Natural killer cell (primary cell): ENCODE data around the gene AQP6. TPM values are rescaled to one million over a fixed set of nuclear protein-coding genes. Genes with fewer than 3 reads are reported as not detected.

Experiments used
- ATAC-seq, 3 donors: fragments of 150-1000 bp in 2 of 3; fragments of 200-7000 bp in 1 of 3; cut with Tn5 transposase; 1 replicate in 1 of 3; 2 replicates in 2 of 3; pipeline ENCODE4 v1.10.0; 2021; ENCODE audit warnings: mild to moderate bottlenecking in 2 of 3, moderate library complexity in 2 of 3
- DNase-seq, 2 donors: peaks; one replicate each; pipeline versions ENCODE4 v3.0.0 to v3.0.0-alpha.2; 2013 to 2021; ENCODE audit warnings: mixed read lengths in 1 of 2
- H3K27ac ChIP-seq: one replicate; pipeline ENCODE4 v1.5.1; 2013; ENCODE audit warnings: mild to moderate bottlenecking, low read length
- H3K27me3 ChIP-seq: one replicate; pipeline ENCODE4 v1.6.1; 2013; ENCODE audit warnings: low read length; ENCODE audit not compliant: control insufficient read depth, insufficient read depth
- H3K36me3 ChIP-seq: one replicate; pipeline ENCODE4 v1.6.1; 2013; ENCODE audit warnings: low read length; ENCODE audit not compliant: control insufficient read depth, insufficient read depth
- H3K4me1 ChIP-seq: one replicate; pipeline ENCODE4 v1.6.1; 2013; ENCODE audit warnings: low read length; ENCODE audit not compliant: control insufficient read depth, insufficient read depth
- H3K4me3 ChIP-seq: one replicate; pipeline ENCODE4 v1.5.1; 2013; ENCODE audit warnings: low read length
- H3K9me3 ChIP-seq: one replicate; pipeline ENCODE4 v1.6.1; 2013; ENCODE audit warnings: low read length; ENCODE audit not compliant: control insufficient read depth, insufficient read depth
- H3K27ac Mint-ChIP-seq, 2 donors: one replicate each; pipeline ENCODE4 v1.8.0; 2022; ENCODE audit warnings: mild to moderate bottlenecking in 2 of 2, mixed read lengths in 2 of 2, moderate library complexity in 1 of 2
- H3K27me3 Mint-ChIP-seq, 2 donors: one replicate each; pipeline ENCODE4 v1.8.0; 2022; ENCODE audit warnings: low read depth in 2 of 2, mixed read lengths in 2 of 2
- H3K36me3 Mint-ChIP-seq: one replicate; pipeline ENCODE4 v1.8.0; 2022; ENCODE audit warnings: mixed read lengths
- H3K4me1 Mint-ChIP-seq, 2 donors: one replicate each; pipeline ENCODE4 v1.8.0; 2022; ENCODE audit warnings: mixed read lengths in 2 of 2
- H3K4me3 Mint-ChIP-seq: one replicate; pipeline ENCODE4 v1.8.0; 2022; ENCODE audit warnings: mild to moderate bottlenecking, moderate library complexity, mixed read lengths
- H3K9me3 Mint-ChIP-seq, 2 donors: one replicate each; pipeline ENCODE4 v1.8.0; 2022; ENCODE audit warnings: mixed read lengths in 2 of 2
- CTCF ChIP-seq: fragments of 200-600 bp; IDR thresholded peaks from one replicate; pipeline ENCODE4 v1.8.0; 2022; ENCODE audit warnings: antibody characterized with exemption
- WGBS: methylation state at CpG from one replicate; pipeline ENCODE4 v1.1.7; 2013; ENCODE audit warnings: missing lambda C conversion rate; ENCODE audit not compliant: insufficient coverage; 5-methylcytosine and 5-hydroxymethylcytosine counted together
- intact Hi-C: fragments of 100-400 bp; cut with micrococcal nuclease; formaldehyde crosslinking; loops from one replicate; pipeline ENCODE4 v1.14.2; 2022
- total RNA-seq, 4 donors: library from RNA; stranded (reverse); fragments of 120-200 nt in 1 of 4; gene quantifications; one replicate each; pipeline versions ENCODE4 v1.2.3 to v1.2.4, GENCODE V29; 2013 to 2022

AQP6 gene
- total RNA-seq, 3 donors from 2014 or later (not counting 1 experiment from before 2014, with no cell fraction given) = not detected

GRCh38 chr12:49951411-49952240 lies 21.1 kb upstream of the AQP6 start:
- intact Hi-C loops = no loop called here
- H3K36me3 ChIP-seq = no peaks in the 10 kb centered on the region
- no peak for TF ChIP-seq CTCF
- H3K27ac ChIP-seq = no peak overlapping the region
- Mint-ChIP-seq H3K27ac (no peak overlapping the region), H3K4me1 (no peaks in the 10 kb centered on the region), H3K4me3 (no peak overlapping the region), H3K27me3 (peaks cover 26 to 31% of the 10 kb centered on the region in 2 donors), H3K36me3 (no peaks in the 10 kb centered on the region), H3K9me3 (no peaks in the 10 kb centered on the region)
- H3K4me1 ChIP-seq = no peaks in the 10 kb centered on the region
- ATAC-seq (no peak), DNase-seq (no peak)
- H3K9me3 ChIP-seq = no peaks in the 10 kb centered on the region
- 69% methylated on average over 14 of the region's 14 CpGs for WGBS
- no peak overlapping the region for H3K4me3 ChIP-seq
- H3K27me3 ChIP-seq = peaks cover 7% of the 10 kb centered on the region

GRCh38 chr12:49952391-49953055 lies 20.2 kb upstream of the AQP6 start:
- 36% methylated on average over 1 of the region's 1 CpG for WGBS
- DNase-seq = no peak
- no peak for TF ChIP-seq CTCF
- Histone ChIP-seq H3K4me3 (no peak overlapping the region), H3K9me3 (no peaks in the 10 kb centered on the region), H3K36me3 (no peaks in the 10 kb centered on the region), H3K27me3 (peaks cover 7% of the 10 kb centered on the region), H3K27ac (no peak overlapping the region), H3K4me1 (no peaks in the 10 kb centered on the region)
- peaks cover 35 to 37% of the 10 kb centered on the region in 2 donors for H3K27me3 Mint-ChIP-seq
- H3K27ac Mint-ChIP-seq = no peak overlapping the region
- H3K36me3 Mint-ChIP-seq = no peaks in the 10 kb centered on the region
- intact Hi-C loops = no loop called here
- no peak overlapping the region for H3K4me3 Mint-ChIP-seq
- H3K9me3 Mint-ChIP-seq = no peaks in the 10 kb centered on the region
- no peak for ATAC-seq
- no peaks in the 10 kb centered on the region for H3K4me1 Mint-ChIP-seq

GRCh38 chr12:49953151-49953550 lies 19.6 kb upstream of the AQP6 start:
- Histone ChIP-seq H3K4me3 (no peak overlapping the region), H3K4me1 (no peaks in the 10 kb centered on the region), H3K27me3 (peaks cover 7% of the 10 kb centered on the region), H3K27ac (no peak overlapping the region), H3K36me3 (no peaks in the 10 kb centered on the region), H3K9me3 (no peaks in the 10 kb centered on the region)
- H3K27ac Mint-ChIP-seq = no peak overlapping the region
- 81% methylated on average over 4 of the region's 4 CpGs for WGBS
- no peak overlapping the region for H3K4me3 Mint-ChIP-seq
- no peaks in the 10 kb centered on the region for H3K9me3 Mint-ChIP-seq
- no peaks in the 10 kb centered on the region for H3K4me1 Mint-ChIP-seq
- intact Hi-C loops = no loop called here
- DNase-seq (no peak), ATAC-seq (no peak)
- H3K27me3 Mint-ChIP-seq = peaks cover 41 to 42% of the 10 kb centered on the region in 2 donors
- TF ChIP-seq CTCF = no peak
- H3K36me3 Mint-ChIP-seq = no peaks in the 10 kb centered on the region
